ENCODE results near the gene GALNT8.

GALNT8 gene

GRCh38 chr12:4794491-4794890 lies 74.3 kb downstream of the GALNT8 start:
- Mint-ChIP-seq H3K36me3 (ENCODE audit: low read depth) (no peaks in the 10 kb centered on the region), H3K27me3 (ENCODE audit: low read depth) (peaks cover 24% of the 10 kb centered on the region), H3K4me3 (no peak overlapping the region), H3K4me1 (ENCODE audit: low read depth) (no peaks in the 10 kb centered on the region), H3K9me3 (no peaks in the 10 kb centered on the region), H3K27ac (no peak overlapping the region)
- no peak for DNase-seq (ENCODE audit: low spot score)

- no peak for DNase-seq (ENCODE audit: low spot score)
- Mint-ChIP-seq H3K4me3 (no peak overlapping the region), H3K27ac (no peak overlapping the region), H3K9me3 (no peaks in the 10 kb centered on the region), H3K36me3 (ENCODE audit: low read depth) (no peaks in the 10 kb centered on the region), H3K27me3 (ENCODE audit: low read depth) (peaks cover 28% of the 10 kb centered on the region), H3K4me1 (ENCODE audit: low read depth) (no peaks in the 10 kb centered on the region)
Observed at GRCh38 chr12:4796216-4796615, 76.0 kb downstream of the GALNT8 start.

GRCh38 chr12:4796694-4797482 lies 76.7 kb downstream of the GALNT8 start:
- H3K9me3 Mint-ChIP-seq = no peaks in the 10 kb centered on the region
- peaks cover 28% of the 10 kb centered on the region for H3K27me3 Mint-ChIP-seq (ENCODE audit: low read depth)
- no peak overlapping the region for H3K27ac Mint-ChIP-seq
- no peaks in the 10 kb centered on the region for H3K4me1 Mint-ChIP-seq (ENCODE audit: low read depth)
- no peak for DNase-seq (ENCODE audit: low spot score)
- no peak overlapping the region for H3K4me3 Mint-ChIP-seq
- no peaks in the 10 kb centered on the region for H3K36me3 Mint-ChIP-seq (ENCODE audit: low read depth)

- no peak overlapping the region for H3K4me3 Mint-ChIP-seq
- H3K4me1 Mint-ChIP-seq (ENCODE audit: low read depth) = no peaks in the 10 kb centered on the region
- H3K27ac Mint-ChIP-seq = no peak overlapping the region
- H3K9me3 Mint-ChIP-seq = no peaks in the 10 kb centered on the region
- no peak for DNase-seq (ENCODE audit: low spot score)
- peaks cover 21% of the 10 kb centered on the region for H3K27me3 Mint-ChIP-seq (ENCODE audit: low read depth)
- H3K36me3 Mint-ChIP-seq (ENCODE audit: low read depth) = peaks cover 20% of the 10 kb centered on the region
Observed at GRCh38 chr12:4800555-4800954, 80.4 kb downstream of the GALNT8 start.

- no peak overlapping the region for H3K4me3 Mint-ChIP-seq
- peaks cover 16% of the 10 kb centered on the region for H3K27me3 Mint-ChIP-seq (ENCODE audit: low read depth)
- H3K27ac Mint-ChIP-seq = no peak overlapping the region
- no peak for DNase-seq (ENCODE audit: low spot score)
- H3K9me3 Mint-ChIP-seq = no peaks in the 10 kb centered on the region
- peaks cover 39% of the 10 kb centered on the region for H3K36me3 Mint-ChIP-seq (ENCODE audit: low read depth)
- H3K4me1 Mint-ChIP-seq (ENCODE audit: low read depth) = peaks cover 17% of the 10 kb centered on the region
Observed at GRCh38 chr12:4802841-4803240, 82.6 kb downstream of the GALNT8 start.

- Mint-ChIP-seq H3K27ac (peak overlapping the region; percentile 63), H3K4me1 (ENCODE audit: low read depth) (peaks cover 28% of the 10 kb centered on the region), H3K4me3 (peak overlapping the region; percentile 3), H3K9me3 (no peaks in the 10 kb centered on the region), H3K36me3 (ENCODE audit: low read depth) (peaks cover 64% of the 10 kb centered on the region), H3K27me3 (ENCODE audit: low read depth) (no peaks in the 10 kb centered on the region)
- DNase-seq (ENCODE audit: low spot score) = peak; percentile 29
Observed at GRCh38 chr12:4806439-4807115, 86.4 kb downstream of the GALNT8 start.

- no peaks in the 10 kb centered on the region for H3K27me3 Mint-ChIP-seq (ENCODE audit: low read depth)
- H3K27ac Mint-ChIP-seq = peak overlapping the region; percentile 63
- H3K9me3 Mint-ChIP-seq = no peaks in the 10 kb centered on the region
- no peak for DNase-seq (ENCODE audit: low spot score)
- H3K4me1 Mint-ChIP-seq (ENCODE audit: low read depth) = peaks cover 31% of the 10 kb centered on the region
- H3K36me3 Mint-ChIP-seq (ENCODE audit: low read depth) = peaks cover 70% of the 10 kb centered on the region
- H3K4me3 Mint-ChIP-seq = peak overlapping the region; percentile 45
Observed at GRCh38 chr12:4807116-4807783, 87.0 kb downstream of the GALNT8 start.

GRCh38 chr12:4807813-4808212 lies 87.6 kb downstream of the GALNT8 start:
- Mint-ChIP-seq H3K27me3 (ENCODE audit: low read depth) (no peaks in the 10 kb centered on the region), H3K36me3 (ENCODE audit: low read depth) (peaks cover 72% of the 10 kb centered on the region), H3K9me3 (no peaks in the 10 kb centered on the region), H3K4me1 (ENCODE audit: low read depth) (peaks cover 32% of the 10 kb centered on the region), H3K4me3 (peak overlapping the region; percentile 45), H3K27ac (peak overlapping the region; percentile 63)
- DNase-seq (ENCODE audit: low spot score) = no peak

- no peaks in the 10 kb centered on the region for H3K27me3 Mint-ChIP-seq (ENCODE audit: low read depth)
Observed at GRCh38 chr12:4809013-4809448, 88.8 kb downstream of the GALNT8 start.

GRCh38 chr12:4809449-4810218 lies 89.4 kb downstream of the GALNT8 start:
- Mint-ChIP-seq H3K4me1 (ENCODE audit: low read depth) (peaks cover 39% of the 10 kb centered on the region), H3K27me3 (ENCODE audit: low read depth) (no peaks in the 10 kb centered on the region), H3K9me3 (no peaks in the 10 kb centered on the region), H3K27ac (no peak overlapping the region), H3K36me3 (ENCODE audit: low read depth) (peaks cover 69% of the 10 kb centered on the region), H3K4me3 (peak overlapping the region; percentile 53)
- peak; percentile 29 for DNase-seq (ENCODE audit: low spot score)

More at GRCh38 chr12:4809013-4809448, 88.8 kb downstream of the GALNT8 start:
- Mint-ChIP-seq H3K4me3 (peak overlapping the region; percentile 41), H3K4me1 (ENCODE audit: low read depth) (peaks cover 39% of the 10 kb centered on the region), H3K36me3 (ENCODE audit: low read depth) (peaks cover 70% of the 10 kb centered on the region), H3K27ac (no peak overlapping the region), H3K9me3 (no peaks in the 10 kb centered on the region)
- no peak for DNase-seq (ENCODE audit: low spot score)

- peaks cover 44% of the 10 kb centered on the region for H3K4me1 Mint-ChIP-seq (ENCODE audit: low read depth)
- peaks cover 69% of the 10 kb centered on the region for H3K36me3 Mint-ChIP-seq (ENCODE audit: low read depth)
- H3K27ac Mint-ChIP-seq = peak overlapping the region; percentile 42
- H3K4me3 Mint-ChIP-seq = peak overlapping the region; percentile 53
- H3K9me3 Mint-ChIP-seq = no peaks in the 10 kb centered on the region
- no peak for DNase-seq (ENCODE audit: low spot score)
- H3K27me3 Mint-ChIP-seq (ENCODE audit: low read depth) = no peaks in the 10 kb centered on the region
Observed at GRCh38 chr12:4810219-4810671, 90.0 kb downstream of the GALNT8 start.

- H3K9me3 Mint-ChIP-seq = no peaks in the 10 kb centered on the region
- H3K27ac Mint-ChIP-seq = peak overlapping the region; percentile 70
- DNase-seq (ENCODE audit: low spot score) = no peak
- peaks cover 62% of the 10 kb centered on the region for H3K36me3 Mint-ChIP-seq (ENCODE audit: low read depth)
- H3K4me3 Mint-ChIP-seq = peak overlapping the region; percentile 41
- no peaks in the 10 kb centered on the region for H3K27me3 Mint-ChIP-seq (ENCODE audit: low read depth)
- peaks cover 45% of the 10 kb centered on the region for H3K4me1 Mint-ChIP-seq (ENCODE audit: low read depth)
Observed at GRCh38 chr12:4812624-4813327, 92.6 kb downstream of the GALNT8 start.

- no peaks in the 10 kb centered on the region for H3K27me3 Mint-ChIP-seq (ENCODE audit: low read depth)
- peaks cover 43% of the 10 kb centered on the region for H3K4me1 Mint-ChIP-seq (ENCODE audit: low read depth)
- no peak overlapping the region for H3K27ac Mint-ChIP-seq
- peaks cover 60% of the 10 kb centered on the region for H3K36me3 Mint-ChIP-seq (ENCODE audit: low read depth)
- H3K9me3 Mint-ChIP-seq = no peaks in the 10 kb centered on the region
- DNase-seq (ENCODE audit: low spot score) = no peak
- H3K4me3 Mint-ChIP-seq = no peak overlapping the region
Observed at GRCh38 chr12:4813741-4814140, 93.5 kb downstream of the GALNT8 start.

Data from T-helper 2 cell treated with Interferon-gamma antibody and Interleukin-4, amounts not matched to agents 5 μg/mL and 100 μg/mL, for 36 hours (primary cell).